OCI-LY7 (cell line): ENCODE measurements around the gene OR51B4. TPM values are rescaled to one million over a fixed set of nuclear protein-coding genes. Genes with fewer than 3 reads are reported as not detected.

Experiments
- BruUV-seq: library from RNA; stranded (reverse); fragments of 400-500 nt; replicated peaks from 2 replicates; lab custom pipeline; 2021; lab: Mats Ljungman, UMichigan
- CTCF ChIA-PET: fragments of 300-600 bp; sonication (Branson Sonifier 250); formaldehyde crosslinking; loops from one replicate; lab custom pipeline; 2022; ENCODE audit warnings: antibody characterized with exemption; ENCODE audit not compliant: unreplicated experiment; lab: Charles Lee
- POLR2A ChIA-PET: fragments of 300-600 bp; sonication (Branson Sonifier 250); formaldehyde crosslinking; loops from one replicate; lab custom pipeline; 2022; ENCODE audit warnings: antibody characterized with exemption; lab: Charles Lee
- DNase-seq: peaks from one replicate; pipeline ENCODE4 v3.0.0-alpha.2; 2015; ENCODE audit warnings: low spot score
- H2AFZ ChIP-seq: fragments of 200-600 bp; sonication (generic), shearing (Covaris generic); 2 replicates; pipeline ENCODE4 v1.6.1; 2014; ENCODE audit warnings: mild to moderate bottlenecking, antibody characterized with exemption, low read length, moderate library complexity
- H3K27ac ChIP-seq: fragments of 200-600 bp; sonication (generic); 2 replicates; pipeline ENCODE4 v1.5.1; 2014; ENCODE audit warnings: mixed run types, low read depth, mild to moderate bottlenecking, moderate library complexity, low read length, inconsistent platforms; ENCODE audit not compliant: poor library complexity, severe bottlenecking
- H3K36me3 ChIP-seq: fragments of 200-600 bp; sonication (generic); 2 replicates; pipeline ENCODE4 v1.6.1; 2014; ENCODE audit warnings: mild to moderate bottlenecking, antibody characterized with exemption, low read length, moderate library complexity, mixed read lengths; ENCODE audit not compliant: insufficient read depth
- H3K4me1 ChIP-seq: fragments of 200-600 bp; sonication (generic); 2 replicates; pipeline ENCODE4 v1.5.1; 2014; ENCODE audit warnings: mild to moderate bottlenecking, low read length; ENCODE audit not compliant: insufficient read depth, poor library complexity, severe bottlenecking
- H3K4me2 ChIP-seq: fragments of 200-600 bp; sonication (generic); 2 replicates; pipeline ENCODE4 v1.6.1; 2014; ENCODE audit warnings: mild to moderate bottlenecking, low read length
- H3K4me3 ChIP-seq: fragments of 200-600 bp; sonication (generic); 2 replicates; pipeline ENCODE4 v1.5.1; 2014; ENCODE audit warnings: mild to moderate bottlenecking, low read depth, low read length; ENCODE audit not compliant: poor library complexity, severe bottlenecking
- H3K79me2 ChIP-seq: fragments of 200-600 bp; sonication (generic); 2 replicates; pipeline ENCODE4 v1.6.1; 2016; ENCODE audit warnings: low read depth, mild to moderate bottlenecking, low read length, moderate library complexity, mixed read lengths; ENCODE audit not compliant: insufficient read depth
- H3K9me2 ChIP-seq: fragments of 200-600 bp; sonication (generic); 2 replicates; pipeline ENCODE4 v1.6.1; 2016; ENCODE audit warnings: mild to moderate bottlenecking, low read length, mixed read lengths; ENCODE audit not compliant: insufficient read depth
- H3K9me3 ChIP-seq: fragments of 200-600 bp; sonication (generic); 2 replicates; pipeline ENCODE4 v1.6.1; 2014; ENCODE audit warnings: mild to moderate bottlenecking, mixed run types, low read length, mixed read lengths
- H4K20me1 ChIP-seq: fragments of 200-600 bp; sonication (generic); 2 replicates; pipeline ENCODE4 v1.6.1; 2014; ENCODE audit warnings: mild to moderate bottlenecking, antibody characterized with exemption, low read length, moderate library complexity, mixed read lengths; ENCODE audit not compliant: insufficient read depth
- CTCF ChIP-seq: fragments of 200-600 bp; sonication (generic); conservative IDR thresholded peaks from 2 replicates; pipeline ENCODE4 v1.5.1; 2014; ENCODE audit warnings: mild to moderate bottlenecking, antibody characterized with exemption, low read length, moderate library complexity, mixed read lengths
- EZH2phosphoT487 ChIP-seq: fragments of 200-600 bp; sonication (generic); IDR thresholded peaks from 2 replicates; pipeline ENCODE4 v1.6.1; 2018; ENCODE audit warnings: low read depth, borderline replicate concordance, mild to moderate bottlenecking, mixed run types, antibody characterized with exemption, low read length, moderate library complexity, mixed read lengths
- intact Hi-C: fragments of 100-400 bp; cut with micrococcal nuclease; formaldehyde crosslinking; loops from one replicate; pipeline ENCODE4 v1.10.0; 2022; ENCODE audit not compliant: unreplicated experiment
- total RNA-seq, 2 experiments: library from RNA; depleted of rRNA in 1 of 2; stranded (reverse); fragments of >200 nt in 1 of 2; shearing (Covaris generic) in 1 of 2; gene quantifications; 2 replicates each; pipeline ENCODE4 v1.2.3, GENCODE V29; 2014 to 2022

OR51B4 gene
- total RNA-seq, 2 experiments from 2014 or later: not detected

DNA sequence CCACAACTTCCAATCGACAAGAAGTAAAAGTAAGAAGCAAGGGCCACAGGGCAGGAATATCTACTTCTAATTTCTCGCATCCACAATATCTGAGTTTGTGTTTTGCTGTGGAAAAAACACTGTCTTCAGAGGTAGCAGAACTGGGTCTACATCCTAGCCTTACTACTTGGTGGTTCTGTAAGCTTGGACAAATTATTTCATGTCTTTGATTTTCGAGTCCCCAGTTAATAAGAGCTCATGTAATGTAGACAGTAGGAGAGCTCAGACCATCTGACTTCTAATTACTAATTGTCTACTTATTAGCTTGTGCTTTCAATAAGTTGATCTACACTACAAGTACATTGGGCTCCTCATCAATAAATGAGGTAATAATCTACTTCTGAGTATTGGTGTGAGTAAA lies 18.7 kb downstream of the OR51B4 start:
- TF ChIP-seq EZH2phosphoT487: no peak
- TF ChIP-seq CTCF: no peak
- Histone ChIP-seq H2AFZ (no peak overlapping the region), H3K36me3 (no peaks in the 10 kb centered on the region), H3K79me2 (no peaks in the 10 kb centered on the region), H3K4me1 (no peaks in the 10 kb centered on the region), H3K9me3 (no peaks in the 10 kb centered on the region), H3K4me3 (no peak overlapping the region), H3K9me2 (no peaks in the 10 kb centered on the region), H3K4me2 (no peak overlapping the region), H3K27ac (no peak overlapping the region), H4K20me1 (no peaks in the 10 kb centered on the region)
- POLR2A ChIA-PET: no interaction called here
- DNase-seq: no peak
- CTCF ChIA-PET: no interaction called here
- intact Hi-C loops: no loop called here
- BruUV-seq: no TSS peak

GRCh38 chr11:5282628-5283027 lies 19.1 kb downstream of the OR51B4 start:
- Histone ChIP-seq H3K27ac (no peak overlapping the region), H3K9me2 (no peaks in the 10 kb centered on the region), H3K4me2 (no peak overlapping the region), H3K4me3 (no peak overlapping the region), H2AFZ (no peak overlapping the region), H3K79me2 (no peaks in the 10 kb centered on the region), H4K20me1 (no peaks in the 10 kb centered on the region), H3K9me3 (no peaks in the 10 kb centered on the region), H3K36me3 (no peaks in the 10 kb centered on the region), H3K4me1 (no peaks in the 10 kb centered on the region)
- POLR2A ChIA-PET: no interaction called here
- BruUV-seq: no TSS peak
- intact Hi-C loops: no loop called here
- TF ChIP-seq EZH2phosphoT487: no peak
- TF ChIP-seq CTCF: no peak
- CTCF ChIA-PET: no interaction called here
- no peak for DNase-seq

GRCh38 chr11:5281596-5281995 lies 20.1 kb downstream of the OR51B4 start:
- H3K36me3 ChIP-seq: no peaks in the 10 kb centered on the region
- H3K9me2 ChIP-seq: no peaks in the 10 kb centered on the region
- ChIA-PET POLR2A (interaction anchor here (1.0 kb wide), 1 partner anchor 383 kb away, joined by 3 read pairs; no protein-coding TSS in a partner anchor), CTCF (no interaction called here)
- H3K4me3 ChIP-seq: no peak overlapping the region
- no peak for DNase-seq
- BruUV-seq: no TSS peak
- H3K27ac ChIP-seq: no peak overlapping the region
- H2AFZ ChIP-seq: no peak overlapping the region
- H3K79me2 ChIP-seq: no peaks in the 10 kb centered on the region
- H3K9me3 ChIP-seq: no peaks in the 10 kb centered on the region
- TF ChIP-seq CTCF: no peak
- no peak for TF ChIP-seq EZH2phosphoT487
- H3K4me1 ChIP-seq: no peaks in the 10 kb centered on the region
- H4K20me1 ChIP-seq: no peaks in the 10 kb centered on the region
- H3K4me2 ChIP-seq: no peak overlapping the region
- intact Hi-C loops: no loop called here
